ENCODE measurements around the gene SHF.

GRCh38 chr15:45138814-45139765, 48.7 kb downstream of the SHF start:
- TF ChIP-seq EZH2 (IDR thresholded peaks at IDR 0.05) (no peak), POLR2AphosphoS5 (IDR thresholded peaks at IDR 0.05; ENCODE audit: borderline replicate concordance, low read depth, low read length) (no peak), FOXP2 (optimal IDR thresholded peaks at IDR 0.05; ENCODE audit: control extremely low read depth, extremely low read length, insufficient read depth) (no peak)
